PFSK-1 (cell line): Measurements from ENCODE around the gene ARHGEF10L.

Experiments used
- FOXP2 ChIP-seq: optimal IDR thresholded peaks from 2 replicates; pipeline ENCODE3; 2011; ENCODE audit warnings: borderline replicate concordance, control low read depth, inconsistent platforms; ENCODE audit not compliant: insufficient read depth; ENCODE audit errors: extremely low read length, extremely low read depth
- POLR2AphosphoS5 ChIP-seq: IDR thresholded peaks from 2 replicates; pipeline ENCODE4 v1.6.1; 2012; ENCODE audit warnings: low read depth, mild to moderate bottlenecking, control low read depth, low read length, moderate library complexity
- SIN3A ChIP-seq: IDR thresholded peaks from 2 replicates; pipeline ENCODE4 v1.6.1; 2012; ENCODE audit warnings: mild to moderate bottlenecking, low read length, moderate library complexity, borderline replicate concordance; ENCODE audit not compliant: insufficient read depth
- TAF1 ChIP-seq: IDR thresholded peaks from 2 replicates; pipeline ENCODE4 v1.6.1; 2012; ENCODE audit warnings: low read length, control low read depth, borderline replicate concordance; ENCODE audit not compliant: insufficient read depth
- TF ChIP-seq, protein P1 (sequence below), 2 experiments: IDR thresholded peaks; 2 replicates each; pipeline versions ENCODE4 v1.6.1 to v1.8.0; 2011 to 2012; ENCODE audit warnings: low read depth in 2 of 2, low read length in 2 of 2, control low read depth in 1 of 2, inconsistent platforms in 1 of 2, mild to moderate bottlenecking in 1 of 2, moderate library complexity in 1 of 2; ENCODE audit not compliant: insufficient read depth in 1 of 2

ARHGEF10L gene

DNA sequence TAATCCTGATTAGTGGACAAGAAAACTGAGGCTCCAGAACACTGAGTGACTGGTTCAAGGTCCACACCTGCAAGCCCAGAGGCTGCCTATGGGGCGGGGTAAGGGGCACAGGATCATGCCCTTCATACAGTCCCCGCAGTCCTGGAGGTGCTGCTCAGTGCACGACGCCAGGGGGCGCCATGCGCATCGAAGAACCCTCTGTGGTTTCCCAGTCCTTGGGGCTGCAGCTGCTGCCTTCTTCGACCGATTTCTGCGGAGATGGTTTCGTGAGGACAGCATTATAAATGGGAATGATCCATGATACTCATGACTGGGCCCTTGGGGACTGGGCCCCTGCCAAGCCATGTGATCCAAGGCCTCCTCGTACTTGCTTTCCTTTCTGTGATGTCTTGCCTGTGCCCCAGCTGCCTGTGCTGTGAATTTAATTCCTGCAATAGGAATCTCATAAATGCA lies 37.1 kb upstream of the ARHGEF10L start:
- TF ChIP-seq FOXP2 (no peak), SIN3A (no peak), POLR2AphosphoS5 (no peak), TAF1 (no peak)
- TF ChIP-seq, protein P1, sequence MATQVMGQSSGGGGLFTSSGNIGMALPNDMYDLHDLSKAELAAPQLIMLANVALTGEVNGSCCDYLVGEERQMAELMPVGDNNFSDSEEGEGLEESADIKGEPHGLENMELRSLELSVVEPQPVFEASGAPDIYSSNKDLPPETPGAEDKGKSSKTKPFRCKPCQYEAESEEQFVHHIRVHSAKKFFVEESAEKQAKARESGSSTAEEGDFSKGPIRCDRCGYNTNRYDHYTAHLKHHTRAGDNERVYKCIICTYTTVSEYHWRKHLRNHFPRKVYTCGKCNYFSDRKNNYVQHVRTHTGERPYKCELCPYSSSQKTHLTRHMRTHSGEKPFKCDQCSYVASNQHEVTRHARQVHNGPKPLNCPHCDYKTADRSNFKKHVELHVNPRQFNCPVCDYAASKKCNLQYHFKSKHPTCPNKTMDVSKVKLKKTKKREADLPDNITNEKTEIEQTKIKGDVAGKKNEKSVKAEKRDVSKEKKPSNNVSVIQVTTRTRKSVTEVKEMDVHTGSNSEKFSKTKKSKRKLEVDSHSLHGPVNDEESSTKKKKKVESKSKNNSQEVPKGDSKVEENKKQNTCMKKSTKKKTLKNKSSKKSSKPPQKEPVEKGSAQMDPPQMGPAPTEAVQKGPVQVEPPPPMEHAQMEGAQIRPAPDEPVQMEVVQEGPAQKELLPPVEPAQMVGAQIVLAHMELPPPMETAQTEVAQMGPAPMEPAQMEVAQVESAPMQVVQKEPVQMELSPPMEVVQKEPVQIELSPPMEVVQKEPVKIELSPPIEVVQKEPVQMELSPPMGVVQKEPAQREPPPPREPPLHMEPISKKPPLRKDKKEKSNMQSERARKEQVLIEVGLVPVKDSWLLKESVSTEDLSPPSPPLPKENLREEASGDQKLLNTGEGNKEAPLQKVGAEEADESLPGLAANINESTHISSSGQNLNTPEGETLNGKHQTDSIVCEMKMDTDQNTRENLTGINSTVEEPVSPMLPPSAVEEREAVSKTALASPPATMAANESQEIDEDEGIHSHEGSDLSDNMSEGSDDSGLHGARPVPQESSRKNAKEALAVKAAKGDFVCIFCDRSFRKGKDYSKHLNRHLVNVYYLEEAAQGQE (IDR thresholded peaks at IDR 0.05; ENCODE audit: insufficient read depth in 1 of 2, low read depth in 2 of 2, low read length in 2 of 2): no peak

GRCh38 chr1:17503146-17503545 lies 36.4 kb upstream of the ARHGEF10L start:
- TF ChIP-seq TAF1 (no peak), POLR2AphosphoS5 (no peak), FOXP2 (no peak)

GRCh38 chr1:17507915-17508314 lies 31.6 kb upstream of the ARHGEF10L start:
- TF ChIP-seq SIN3A: no peak
- TF ChIP-seq, protein P1 (IDR thresholded peaks at IDR 0.05; ENCODE audit: insufficient read depth in 1 of 2, low read depth in 2 of 2, low read length in 2 of 2): no peak
- no peak for TF ChIP-seq FOXP2
- TF ChIP-seq POLR2AphosphoS5: no peak
- no peak for TF ChIP-seq TAF1

DNA sequence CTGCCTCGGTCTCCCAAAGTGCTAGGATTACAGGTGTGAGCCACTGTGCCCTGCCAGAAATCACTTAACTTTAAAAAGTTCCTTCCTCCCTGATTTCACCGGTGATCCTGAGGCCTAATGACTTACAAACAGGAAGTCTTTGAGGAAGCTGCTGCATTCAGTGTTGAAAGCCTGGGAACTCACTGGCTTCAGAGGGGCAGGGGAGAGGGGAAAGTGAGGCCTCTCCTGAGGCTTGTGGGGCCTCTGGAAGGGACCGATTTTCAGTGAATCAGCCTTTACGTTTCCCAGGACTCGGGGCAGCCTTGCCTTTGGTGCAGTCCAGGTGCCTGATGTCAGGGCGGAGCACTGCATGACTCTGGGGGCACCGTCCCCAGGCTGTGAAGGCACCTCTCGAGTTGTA lies 30.1 kb upstream of the ARHGEF10L start:
- TF ChIP-seq TAF1: no peak
- TF ChIP-seq SIN3A: no peak
- TF ChIP-seq, protein P1 (IDR thresholded peaks at IDR 0.05; ENCODE audit: insufficient read depth in 1 of 2, low read depth in 2 of 2, low read length in 2 of 2): no peak
- TF ChIP-seq POLR2AphosphoS5: no peak
- TF ChIP-seq FOXP2: no peak

DNA sequence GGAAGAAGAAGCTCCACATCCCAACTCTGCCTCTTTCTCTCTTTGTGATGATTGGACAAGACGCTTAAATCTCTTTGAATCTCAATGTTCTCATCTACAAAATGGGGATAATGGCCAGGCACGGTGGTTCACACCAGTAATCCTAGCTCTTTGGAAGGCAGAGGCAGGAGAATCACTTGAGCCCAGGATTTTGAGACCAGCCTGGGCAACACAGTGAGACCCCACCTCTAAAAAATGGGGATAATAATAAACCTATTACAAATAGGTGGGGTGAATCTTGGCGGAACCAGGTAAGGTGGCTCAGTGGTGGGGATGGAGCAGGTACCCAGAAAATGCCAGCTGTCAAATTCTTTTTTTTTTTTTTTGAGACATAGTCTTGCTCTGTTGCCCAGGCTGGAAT lies 29.4 kb upstream of the ARHGEF10L start:
- TF ChIP-seq FOXP2 (no peak), POLR2AphosphoS5 (no peak), SIN3A (no peak), TAF1 (no peak)
- TF ChIP-seq, protein P1 (IDR thresholded peaks at IDR 0.05; ENCODE audit: insufficient read depth in 1 of 2, low read depth in 2 of 2, low read length in 2 of 2): no peak
